Stimulated activated CD4-positive, alpha-beta T cell treated with anti-CD3 and anti-CD28 coated beads, Interleukin-1b, Interleukin-23, amount 100 ng/mL, for 24 hours (primary cell): ENCODE data around the gene EML1.

Source experiments
- DNase-seq, 4 experiments: peaks; one replicate each; pipeline ENCODE4 v3.0.0-alpha.2; 2020; ENCODE audit warnings: low read depth in 4 of 4, low spot score in 1 of 4

Gene EML1

GRCh38 chr14:99862136-99862535, 68.9 kb downstream of the EML1 start:
- DNase-seq: no peak

- DNase-seq: no peak
These were observed 69.8 kb downstream of the EML1 start for GRCh38 chr14:99863059-99863458.

- no peak for DNase-seq
These were observed 72.2 kb downstream of the EML1 start for GRCh38 chr14:99865408-99865807.

- DNase-seq: no peak
These were observed 77.4 kb downstream of the EML1 start for GRCh38 chr14:99870617-99871016.

GRCh38 chr14:99871771-99872170, 78.6 kb downstream of the EML1 start:
- DNase-seq: no peak

GRCh38 chr14:99872786-99873440, 79.7 kb downstream of the EML1 start:
- DNase-seq: no peak

GRCh38 chr14:99873653-99874052, 80.4 kb downstream of the EML1 start:
- DNase-seq: no peak

GRCh38 chr14:99874306-99874705, 81.1 kb downstream of the EML1 start:
- no peak for DNase-seq

GRCh38 chr14:99875421-99875820, 82.2 kb downstream of the EML1 start:
- DNase-seq: no peak

GRCh38 chr14:99875836-99876235, 82.6 kb downstream of the EML1 start:
- no peak for DNase-seq

- no peak for DNase-seq
These were observed 83.2 kb downstream of the EML1 start for GRCh38 chr14:99876406-99876805.

GRCh38 chr14:99878563-99878962, 85.3 kb downstream of the EML1 start:
- no peak for DNase-seq

- no peak for DNase-seq
These were observed 86.4 kb downstream of the EML1 start for GRCh38 chr14:99879401-99880295.

GRCh38 chr14:99880651-99881420, 87.6 kb downstream of the EML1 start:
- DNase-seq: no peak

- DNase-seq: no peak
These were observed 90.8 kb downstream of the EML1 start for GRCh38 chr14:99883866-99884650.

- DNase-seq: no peak
These were observed 91.8 kb downstream of the EML1 start for GRCh38 chr14:99884834-99885648.

GRCh38 chr14:99885649-99885958, 92.4 kb downstream of the EML1 start:
- DNase-seq: no peak

- DNase-seq: no peak
These were observed 94.2 kb downstream of the EML1 start for GRCh38 chr14:99887407-99887806.

GRCh38 chr14:99888149-99888548, 94.9 kb downstream of the EML1 start:
- DNase-seq: no peak

- no peak for DNase-seq
These were observed 96.1 kb downstream of the EML1 start for GRCh38 chr14:99889268-99889667.
